HepG2 (cell line): ENCODE data around the gene MOK. TPM values are rescaled to one million over a fixed set of nuclear protein-coding genes. Genes with fewer than 3 reads are reported as not detected.
A peak's percentile ranks its signal among the peaks of the same experiment; 100 is the strongest.

ENCODE experiments used
- CHCHD3 ChIP-seq: sonication (generic); formaldehyde crosslinking; IDR thresholded peaks from 2 replicates; pipeline ENCODE4 v1.8.0; 2022; ENCODE audit warnings: mild to moderate bottlenecking, missing genetic modification reagents, moderate library complexity
- DNMT3B ChIP-seq: conservative IDR thresholded peaks from 2 replicates; pipeline ENCODE4 v1.6.1; 2016; ENCODE audit warnings: missing biosample characterization, control low read depth
- ETV6 ChIP-seq: sonication (generic); formaldehyde crosslinking; conservative IDR thresholded peaks from 2 replicates; pipeline ENCODE4 v1.4.0; 2020; ENCODE audit warnings: missing genetic modification reagents
- FOXA1 ChIP-seq, 2 experiments: fragments of 450-650 bp in 1 of 2; sonication (generic) in 1 of 2; formaldehyde crosslinking in 1 of 2; IDR thresholded peaks; 2 replicates each; pipeline versions ENCODE4 v1.4.0 to v1.6.1; 2016 to 2020; ENCODE audit warnings: missing genetic modification reagents in 1 of 2
- HOXA3 ChIP-seq: sonication (generic); formaldehyde crosslinking; IDR thresholded peaks from 2 replicates; pipeline ENCODE4 v1.5.0; 2020; ENCODE audit warnings: missing genetic modification reagents
- IRF1 ChIP-seq: sonication (generic); formaldehyde crosslinking; IDR thresholded peaks from 2 replicates; pipeline ENCODE4 v1.4.0; 2020; ENCODE audit warnings: low read depth, mild to moderate bottlenecking, missing genetic modification reagents
- MXI1 ChIP-seq: IDR thresholded peaks from 3 replicates; pipeline ENCODE4 v1.6.1; 2012; ENCODE audit warnings: low read depth, low read length, inconsistent platforms, borderline replicate concordance
- NFE2L1 ChIP-seq: sonication (generic); formaldehyde crosslinking; IDR thresholded peaks from 2 replicates; pipeline ENCODE4 v1.4.0; 2020; ENCODE audit warnings: missing genetic modification reagents, mild to moderate bottlenecking, borderline replicate concordance
- RAD21 ChIP-seq: fragments of 450-650 bp; formaldehyde crosslinking; IDR thresholded peaks from 2 replicates; pipeline ENCODE4 v1.5.0; 2020; ENCODE audit warnings: mild to moderate bottlenecking
- RBM39 ChIP-seq: fragments of 200-400 bp; formaldehyde crosslinking; IDR thresholded peaks from one replicate; pipeline ENCODE4 v1.6.1; 2018; ENCODE audit warnings: antibody characterized with exemption, mild to moderate bottlenecking, low read depth, low read length; ENCODE audit not compliant: poor library complexity, severe bottlenecking
- SKI ChIP-seq: fragments of 450-650 bp; IDR thresholded peaks from one replicate; pipeline ENCODE4 v1.6.1; 2018; ENCODE audit warnings: mild to moderate bottlenecking; ENCODE audit not compliant: partially characterized antibody
- SMC3 ChIP-seq: IDR thresholded peaks from 2 replicates; pipeline ENCODE4 v1.6.1; 2011; ENCODE audit warnings: low read length, improper control_type of control experiment
- SNAPC4 ChIP-seq: sonication (generic); formaldehyde crosslinking; IDR thresholded peaks from 2 replicates; pipeline ENCODE4 v1.4.0; 2020; ENCODE audit warnings: mild to moderate bottlenecking, missing genetic modification reagents
- TP53 ChIP-seq: sonication (generic); formaldehyde crosslinking; conservative IDR thresholded peaks from 2 replicates; pipeline ENCODE4 v1.4.0; 2020; ENCODE audit warnings: missing genetic modification reagents
- YY1 ChIP-seq: IDR thresholded peaks from 2 replicates; pipeline ENCODE4 v1.6.1; 2011; ENCODE audit warnings: low read length, low read depth, moderate library complexity, mild to moderate bottlenecking; ENCODE audit not compliant: insufficient read depth, insufficient replicate concordance
- ZFP41 ChIP-seq: sonication (generic); formaldehyde crosslinking; IDR thresholded peaks from 2 replicates; pipeline ENCODE4 v1.4.0; 2020; ENCODE audit warnings: mild to moderate bottlenecking, missing genetic modification reagents, borderline replicate concordance
- ZNF335 ChIP-seq: sonication (generic); formaldehyde crosslinking; IDR thresholded peaks from 2 replicates; pipeline ENCODE4 v1.4.0; 2020; ENCODE audit warnings: missing genetic modification reagents
- ZNF574 ChIP-seq: sonication (generic); formaldehyde crosslinking; IDR thresholded peaks from 2 replicates; pipeline ENCODE4 v1.4.0; 2020; ENCODE audit warnings: missing genetic modification reagents
- ZNF891 ChIP-seq: sonication (generic); formaldehyde crosslinking; IDR thresholded peaks from 2 replicates; pipeline ENCODE4 v1.5.0; 2020; ENCODE audit warnings: mild to moderate bottlenecking, missing genetic modification reagents
- polyA plus RNA-seq, 8 experiments: library from polyadenylated mRNA; depleted of rRNA in 3 of 8; stranded (reverse) in 7 of 8; unstranded in 1 of 8; fragments of >200 nt; fragmentation: Illumina TruSeq in 4 of 8; extraction: Trizol in 4 of 8; gene quantifications; 2 replicates each; pipeline versions ENCODE4 v1.2.1 to v1.2.3, GENCODE V29; 2011 to 2016; ENCODE audit warnings: low read depth in 4 of 8, missing spikeins in 1 of 8, mixed read lengths in 1 of 8; ENCODE audit not compliant: insufficient read depth in 1 of 8
- total RNA-seq, 5 experiments: library from RNA; depleted of rRNA; stranded (reverse); fragments of >200 nt; fragmentation: Illumina TruSeq; extraction: Trizol; gene quantifications; 2 replicates each; pipeline ENCODE4 v1.2.3, GENCODE V29; 2016; ENCODE audit warnings: low read depth in 1 of 5
- TF ChIP-seq, protein P1 (sequence below): sonication (generic); formaldehyde crosslinking; IDR thresholded peaks from 2 replicates; pipeline ENCODE4 v1.4.0; 2020; ENCODE audit warnings: mild to moderate bottlenecking, missing genetic modification reagents

MOK gene
- total and polyA plus RNA-seq, 2 of the 13 experiments (the other 11 are each of a cell fraction or from before 2014, with no cell fraction given): 15.3 to 16.9 TPM

- TF ChIP-seq, protein P1, sequence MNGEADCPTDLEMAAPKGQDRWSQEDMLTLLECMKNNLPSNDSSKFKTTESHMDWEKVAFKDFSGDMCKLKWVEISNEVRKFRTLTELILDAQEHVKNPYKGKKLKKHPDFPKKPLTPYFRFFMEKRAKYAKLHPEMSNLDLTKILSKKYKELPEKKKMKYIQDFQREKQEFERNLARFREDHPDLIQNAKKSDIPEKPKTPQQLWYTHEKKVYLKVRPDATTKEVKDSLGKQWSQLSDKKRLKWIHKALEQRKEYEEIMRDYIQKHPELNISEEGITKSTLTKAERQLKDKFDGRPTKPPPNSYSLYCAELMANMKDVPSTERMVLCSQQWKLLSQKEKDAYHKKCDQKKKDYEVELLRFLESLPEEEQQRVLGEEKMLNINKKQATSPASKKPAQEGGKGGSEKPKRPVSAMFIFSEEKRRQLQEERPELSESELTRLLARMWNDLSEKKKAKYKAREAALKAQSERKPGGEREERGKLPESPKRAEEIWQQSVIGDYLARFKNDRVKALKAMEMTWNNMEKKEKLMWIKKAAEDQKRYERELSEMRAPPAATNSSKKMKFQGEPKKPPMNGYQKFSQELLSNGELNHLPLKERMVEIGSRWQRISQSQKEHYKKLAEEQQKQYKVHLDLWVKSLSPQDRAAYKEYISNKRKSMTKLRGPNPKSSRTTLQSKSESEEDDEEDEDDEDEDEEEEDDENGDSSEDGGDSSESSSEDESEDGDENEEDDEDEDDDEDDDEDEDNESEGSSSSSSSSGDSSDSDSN: no peak
- TF ChIP-seq YY1: peak; percentile 54
- no peak for TF ChIP-seq ZNF335 (CRISPR knock-in tag)
- TF ChIP-seq DNMT3B: 0 out of 2 replicates have a peak, but pooled peaks have one; percentile 15
- TF ChIP-seq ZFP41 (CRISPR knock-in tag): no peak
- peak; percentile 51; the same call in 1 of the 3 replicates for TF ChIP-seq MXI1
- TF ChIP-seq CHCHD3 (CRISPR knock-in tag): no peak
- TF ChIP-seq SNAPC4: no peak
- TF ChIP-seq TP53 (CRISPR knock-in tag): no peak
- no peak for TF ChIP-seq ETV6
- TF ChIP-seq IRF1 (CRISPR knock-in tag): no peak
- TF ChIP-seq RAD21 (CRISPR knock-in tag): peak; percentile 41; the same call in 1 of the 2 replicates
- TF ChIP-seq SMC3: peak; percentile 21
- no peak for TF ChIP-seq ZNF891 (CRISPR knock-in tag)
- TF ChIP-seq FOXA1 (IDR thresholded peaks at IDR 0.05): peak; percentile 26; the same call in 1 of the 2 replicates
- peak; percentile 79 for TF ChIP-seq FOXA1 (CRISPR knock-in tag; IDR thresholded peaks at IDR 0.05)
- no peak for TF ChIP-seq RBM39
- TF ChIP-seq HOXA3: peak; percentile 75
- peak; percentile 30 for TF ChIP-seq SKI
- TF ChIP-seq NFE2L1 (CRISPR knock-in tag): no peak
- TF ChIP-seq ZNF574: peak; percentile 90
Observed at GRCh38 chr14:102185360-102185759, 119.6 kb downstream of the MOK start (continued).
